PC-9 (cell line): Measurements from ENCODE around the gene GUCY2C. TPM values are rescaled to one million over a fixed set of nuclear protein-coding genes. Genes with fewer than 3 reads are reported as not detected.

Experiments
- BruUV-seq: library from RNA; stranded (reverse); fragments of 400-500 nt; replicated peaks from 2 replicates; lab custom pipeline; 2021; lab: Mats Ljungman, UMichigan
- CTCF ChIA-PET: fragments of 300-600 bp; sonication (Branson Sonifier 250); formaldehyde crosslinking; loops from one replicate; lab custom pipeline; 2022; ENCODE audit warnings: antibody characterized with exemption; lab: Charles Lee
- POLR2A ChIA-PET: fragments of 300-600 bp; sonication (Branson Sonifier 250); formaldehyde crosslinking; loops from one replicate; lab custom pipeline; 2022; ENCODE audit warnings: antibody characterized with exemption; ENCODE audit not compliant: unreplicated experiment; lab: Charles Lee
- DNase-seq, 2 experiments: peaks; one replicate each; pipeline versions ENCODE4 v3.0.0 to v3.0.0-alpha.2; 2015 to 2022; ENCODE audit warnings: mixed read lengths in 1 of 2
- H2AFZ ChIP-seq: fragments of 200-600 bp; sonication (generic); 2 replicates; pipeline ENCODE4 v1.8.1; 2017; ENCODE audit warnings: antibody characterized with exemption
- H3F3A ChIP-seq: fragments of 200-600 bp; sonication (generic); 2 replicates; pipeline ENCODE4 v1.8.1; 2017; ENCODE audit warnings: antibody characterized with exemption, mild to moderate bottlenecking, low read depth; ENCODE audit not compliant: insufficient read depth
- H3K27ac ChIP-seq: fragments of 200-600 bp; sonication (generic); 2 replicates; pipeline ENCODE4 v1.6.1; 2016; ENCODE audit warnings: mixed run types
- H3K27me3 ChIP-seq: fragments of 200-600 bp; sonication (generic); 2 replicates; pipeline ENCODE4 v1.6.1; 2016; ENCODE audit warnings: low read depth, mixed run types; ENCODE audit not compliant: insufficient read depth
- H3K36me3 ChIP-seq: fragments of 200-600 bp; sonication (generic); 2 replicates; pipeline ENCODE4 v1.6.1; 2016; ENCODE audit warnings: low read depth, mixed run types
- H3K4me1 ChIP-seq: fragments of 200-600 bp; sonication (generic); replicated peaks from 2 replicates; pipeline ENCODE4 v1.6.1; 2016; ENCODE audit warnings: mixed run types; ENCODE audit not compliant: insufficient read depth
- H3K4me2 ChIP-seq: fragments of 200-600 bp; sonication (generic); 2 replicates; pipeline ENCODE4 v1.6.1; 2017; ENCODE audit warnings: mixed run types
- H3K4me3 ChIP-seq: fragments of 200-600 bp; sonication (generic); 2 replicates; pipeline ENCODE4 v1.6.1; 2016; ENCODE audit warnings: mixed run types
- H3K79me2 ChIP-seq: fragments of 200-600 bp; sonication (generic); 2 replicates; pipeline ENCODE4 v1.6.1; 2017; ENCODE audit warnings: low read depth, mixed run types
- H3K9me2 ChIP-seq: fragments of 200-600 bp; sonication (generic); 2 replicates; pipeline ENCODE4 v1.8.1; 2017; ENCODE audit warnings: mild to moderate bottlenecking; ENCODE audit not compliant: insufficient read depth
- H3K9me3 ChIP-seq: fragments of 200-600 bp; sonication (generic); 2 replicates; pipeline ENCODE4 v1.8.1; 2016; ENCODE audit warnings: low read depth; ENCODE audit not compliant: insufficient read depth
- H4K20me1 ChIP-seq: fragments of 200-600 bp; sonication (generic); 2 replicates; pipeline ENCODE4 v1.8.1; 2017; ENCODE audit not compliant: insufficient read depth
- EZH2 ChIP-seq: fragments of 200-600 bp; sonication (generic); IDR thresholded peaks from 2 replicates; pipeline ENCODE4 v1.8.0; 2017; ENCODE audit warnings: antibody characterized with exemption, low read depth
- intact Hi-C: fragments of 100-400 bp; cut with micrococcal nuclease; formaldehyde crosslinking; loops from one replicate; pipeline ENCODE4 v1.10.0; 2022; ENCODE audit not compliant: unreplicated experiment
- total RNA-seq: library from RNA; stranded (reverse); gene quantifications from 2 replicates; pipeline ENCODE4 v1.2.3, GENCODE V29; 2021
- TF ChIP-seq, protein P1 (sequence below): fragments of 200-600 bp; sonication (generic); conservative IDR thresholded peaks from 2 replicates; pipeline ENCODE4 v1.6.1; 2017; ENCODE audit warnings: mixed run types, antibody characterized with exemption, mild to moderate bottlenecking, moderate library complexity

The GUCY2C gene
- total RNA-seq, 1 experiment from 2014 or later: not detected

GRCh38 chr12:14643251-14643650 lies 53.1 kb downstream of the GUCY2C start:
- no peaks in the 10 kb centered on the region for H4K20me1 ChIP-seq
- no peak for DNase-seq
- no TSS peak for BruUV-seq
- H3K4me2 ChIP-seq: no peak overlapping the region
- no peaks in the 10 kb centered on the region for H3K9me3 ChIP-seq
- POLR2A ChIA-PET: no interaction called here
- no peaks in the 10 kb centered on the region for H3F3A ChIP-seq
- no peaks in the 10 kb centered on the region for H3K79me2 ChIP-seq
- TF ChIP-seq, protein P1, sequence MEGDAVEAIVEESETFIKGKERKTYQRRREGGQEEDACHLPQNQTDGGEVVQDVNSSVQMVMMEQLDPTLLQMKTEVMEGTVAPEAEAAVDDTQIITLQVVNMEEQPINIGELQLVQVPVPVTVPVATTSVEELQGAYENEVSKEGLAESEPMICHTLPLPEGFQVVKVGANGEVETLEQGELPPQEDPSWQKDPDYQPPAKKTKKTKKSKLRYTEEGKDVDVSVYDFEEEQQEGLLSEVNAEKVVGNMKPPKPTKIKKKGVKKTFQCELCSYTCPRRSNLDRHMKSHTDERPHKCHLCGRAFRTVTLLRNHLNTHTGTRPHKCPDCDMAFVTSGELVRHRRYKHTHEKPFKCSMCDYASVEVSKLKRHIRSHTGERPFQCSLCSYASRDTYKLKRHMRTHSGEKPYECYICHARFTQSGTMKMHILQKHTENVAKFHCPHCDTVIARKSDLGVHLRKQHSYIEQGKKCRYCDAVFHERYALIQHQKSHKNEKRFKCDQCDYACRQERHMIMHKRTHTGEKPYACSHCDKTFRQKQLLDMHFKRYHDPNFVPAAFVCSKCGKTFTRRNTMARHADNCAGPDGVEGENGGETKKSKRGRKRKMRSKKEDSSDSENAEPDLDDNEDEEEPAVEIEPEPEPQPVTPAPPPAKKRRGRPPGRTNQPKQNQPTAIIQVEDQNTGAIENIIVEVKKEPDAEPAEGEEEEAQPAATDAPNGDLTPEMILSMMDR: no peak
- no peak for TF ChIP-seq EZH2
- no peaks in the 10 kb centered on the region for H3K36me3 ChIP-seq
- H3K27me3 ChIP-seq: no peaks in the 10 kb centered on the region
- intact Hi-C loops: no loop called here
- H3K27ac ChIP-seq: no peak overlapping the region
- no peak overlapping the region for H2AFZ ChIP-seq
- CTCF ChIA-PET: no interaction called here
- H3K4me3 ChIP-seq: no peak overlapping the region
- H3K9me2 ChIP-seq: no peaks in the 10 kb centered on the region
- H3K4me1 ChIP-seq: no peaks in the 10 kb centered on the region

DNA sequence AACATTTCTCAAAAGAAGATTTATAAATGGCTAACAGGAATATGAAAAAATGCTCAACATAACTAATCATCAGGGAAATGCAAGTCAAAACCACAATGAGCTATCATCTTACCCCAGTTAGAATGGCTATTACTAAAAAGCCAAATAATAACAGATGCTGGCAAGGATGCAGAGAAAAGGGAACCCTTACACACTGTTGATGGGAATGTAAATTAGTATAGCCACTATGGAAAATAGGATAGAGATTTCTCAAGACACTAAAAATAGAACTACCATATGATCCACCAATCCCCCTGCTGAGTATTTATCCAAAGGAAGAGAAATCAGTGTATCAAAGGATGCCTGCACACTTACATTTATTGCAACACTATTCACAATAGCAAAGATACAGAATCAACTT lies 58.3 kb downstream of the GUCY2C start:
- CTCF ChIA-PET: no interaction called here
- H4K20me1 ChIP-seq: no peaks in the 10 kb centered on the region
- H3K4me2 ChIP-seq: no peak overlapping the region
- no peaks in the 10 kb centered on the region for H3K4me1 ChIP-seq
- no peak overlapping the region for H3K4me3 ChIP-seq
- no peak for DNase-seq
- no TSS peak for BruUV-seq
- H3K27me3 ChIP-seq: no peaks in the 10 kb centered on the region
- H3K27ac ChIP-seq: no peak overlapping the region
- TF ChIP-seq, protein P1: no peak
- no peak for TF ChIP-seq EZH2
- no peaks in the 10 kb centered on the region for H3K36me3 ChIP-seq
- H3K9me2 ChIP-seq: no peaks in the 10 kb centered on the region
- no peaks in the 10 kb centered on the region for H3K9me3 ChIP-seq
- intact Hi-C loops: no loop called here
- no peaks in the 10 kb centered on the region for H3F3A ChIP-seq
- no peaks in the 10 kb centered on the region for H3K79me2 ChIP-seq
- POLR2A ChIA-PET: no interaction called here
- H2AFZ ChIP-seq: no peak overlapping the region

- Histone ChIP-seq H3K9me3 (no peaks in the 10 kb centered on the region), H3K4me3 (no peak overlapping the region), H3K79me2 (no peaks in the 10 kb centered on the region), H4K20me1 (no peaks in the 10 kb centered on the region), H2AFZ (no peak overlapping the region), H3F3A (no peaks in the 10 kb centered on the region), H3K36me3 (no peaks in the 10 kb centered on the region), H3K27me3 (no peaks in the 10 kb centered on the region), H3K4me2 (no peak overlapping the region), H3K27ac (no peak overlapping the region), H3K9me2 (no peaks in the 10 kb centered on the region), H3K4me1 (no peaks in the 10 kb centered on the region)
- intact Hi-C loops: no loop called here
- no peak for TF ChIP-seq EZH2
- ChIA-PET CTCF (no interaction called here), POLR2A (no interaction called here)
- DNase-seq: no peak
- BruUV-seq: no TSS peak
These were observed 60.6 kb downstream of the GUCY2C start for GRCh38 chr12:14635776-14636175.

- Histone ChIP-seq H3K27me3 (no peaks in the 10 kb centered on the region), H3K79me2 (no peaks in the 10 kb centered on the region), H3K27ac (no peak overlapping the region), H2AFZ (no peak overlapping the region), H3K4me3 (no peak overlapping the region), H3K36me3 (no peaks in the 10 kb centered on the region), H4K20me1 (no peaks in the 10 kb centered on the region), H3K9me2 (no peaks in the 10 kb centered on the region), H3K9me3 (no peaks in the 10 kb centered on the region), H3F3A (no peaks in the 10 kb centered on the region), H3K4me2 (no peak overlapping the region), H3K4me1 (no peaks in the 10 kb centered on the region)
- DNase-seq: no peak
- BruUV-seq: no TSS peak
- intact Hi-C loops: loop anchor here (1.0 to 5.0 kb wide), 8 partner anchors 87 to 892 kb away; partner anchors contain the start of genes RERG and SMCO3
- TF ChIP-seq, protein P1: no peak
- TF ChIP-seq EZH2: no peak
- POLR2A ChIA-PET: no interaction called here
- CTCF ChIA-PET: interaction anchor here (0.6 kb wide), 1 partner anchor 181 kb away, joined by 3 read pairs; no protein-coding TSS in a partner anchor
These were observed 65.6 kb downstream of the GUCY2C start for GRCh38 chr12:14630793-14631192.
